ENCODE data around the gene CSF1R. TPM values are rescaled to one million over a fixed set of nuclear protein-coding genes. Genes with fewer than 3 reads are reported as not detected.

Gene CSF1R
- total and polyA plus RNA-seq, 2 of the 4 experiments (the other 2 are of a cell fraction) = 0.14 to 0.36 TPM

DNA sequence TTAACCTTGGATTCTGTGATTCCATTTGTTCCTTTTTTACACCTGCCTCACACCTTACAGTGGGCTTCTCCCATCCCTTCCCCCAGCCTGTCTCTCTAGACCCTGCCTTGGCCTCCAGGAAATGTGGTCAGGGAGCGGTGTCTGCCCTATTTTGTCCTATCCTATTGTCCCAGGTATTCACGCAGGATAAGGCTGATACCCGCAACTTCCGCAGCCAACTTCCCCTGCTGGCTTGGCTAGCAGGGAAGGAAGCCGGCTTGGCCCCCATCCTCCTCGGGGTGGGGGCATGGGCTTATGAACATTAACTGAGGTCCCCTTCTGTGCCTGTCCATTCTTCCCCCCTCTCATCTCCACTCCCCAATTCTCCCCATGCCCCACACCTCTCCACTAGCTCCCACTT is 3.5 kb downstream of the CSF1R start:
- Histone ChIP-seq H2BK15ac (ENCODE audit: low read depth, low read length) (no peak overlapping the region), H4K5ac (ENCODE audit: low read depth, low read length) (no peak overlapping the region), H3K27ac (ENCODE audit: insufficient read depth, low read length) (no peak overlapping the region), H3K9me1 (ENCODE audit: insufficient read depth, low read length) (peaks cover 3% of the 10 kb centered on the region; the same call in 1 of the 2 replicates), H3K9me3 (ENCODE audit: control insufficient read depth, insufficient read depth, low read length) (no peaks in the 10 kb centered on the region), H3K36me3 (ENCODE audit: control insufficient read depth, insufficient read depth, low read length) (no peaks in the 10 kb centered on the region), H2BK20ac (ENCODE audit: low read depth, low read length) (no peak overlapping the region), H2AK5ac (ENCODE audit: low read depth, low read length) (no peak overlapping the region), H3K4me3 (ENCODE audit: insufficient read depth, low read depth, low read length) (no peak overlapping the region), H3K27me3 (ENCODE audit: control insufficient read depth, insufficient read depth, low read length) (peaks cover 27% of the 10 kb centered on the region), H3K14ac (replicated peaks; ENCODE audit: low read depth, low read length) (no peak overlapping the region), H3K4me1 (ENCODE audit: control insufficient read depth, insufficient read depth, low read length) (peaks cover 4% of the 10 kb centered on the region; the same call in 1 of the 2 replicates), H2BK120ac (ENCODE audit: low read depth, low read length) (no peak overlapping the region), H3K18ac (ENCODE audit: low read depth, low read length) (no peak overlapping the region), H3K4ac (ENCODE audit: low read depth, low read length) (no peak overlapping the region), H2AFZ (replicated peaks; ENCODE audit: low read length, poor library complexity) (no peak overlapping the region), H3K9ac (ENCODE audit: low read depth, low read length) (no peak overlapping the region), H3K79me1 (ENCODE audit: low read depth in 1 of 2, low read length in 2 of 2) (no peaks in the 10 kb centered on the region), H3K56ac (ENCODE audit: extremely low read depth, insufficient read depth, low read length) (no peak overlapping the region), H4K8ac (ENCODE audit: low read depth in 2 of 2, low read length in 2 of 2) (no peak overlapping the region), H3K23ac (ENCODE audit: low read depth, low read length) (no peak overlapping the region), H4K91ac (ENCODE audit: insufficient read depth, low read depth, low read length) (no peak overlapping the region), H2AK9ac (replicated peaks; ENCODE audit: low read depth, low read length, poor library complexity) (no peak overlapping the region), H3K4me2 (ENCODE audit: low read depth, low read length) (no peak overlapping the region), H2BK5ac (ENCODE audit: low read depth, low read length, poor library complexity, severe bottlenecking) (no peak overlapping the region), H4K20me1 (ENCODE audit: insufficient read depth, low read length) (no peaks in the 10 kb centered on the region)
- intact Hi-C loops (cut with micrococcal nuclease) = no loop called here
- ChIA-PET CTCF (no interaction called here), POLR2A (ENCODE audit: unreplicated experiment) (no interaction called here)
- BruUV-seq (replicated peaks) = no TSS peak
- in situ Hi-C loops (cut with MboI; ENCODE audit: low sequenced_read_pairs) = no loop called here
- TF ChIP-seq, protein P1, sequence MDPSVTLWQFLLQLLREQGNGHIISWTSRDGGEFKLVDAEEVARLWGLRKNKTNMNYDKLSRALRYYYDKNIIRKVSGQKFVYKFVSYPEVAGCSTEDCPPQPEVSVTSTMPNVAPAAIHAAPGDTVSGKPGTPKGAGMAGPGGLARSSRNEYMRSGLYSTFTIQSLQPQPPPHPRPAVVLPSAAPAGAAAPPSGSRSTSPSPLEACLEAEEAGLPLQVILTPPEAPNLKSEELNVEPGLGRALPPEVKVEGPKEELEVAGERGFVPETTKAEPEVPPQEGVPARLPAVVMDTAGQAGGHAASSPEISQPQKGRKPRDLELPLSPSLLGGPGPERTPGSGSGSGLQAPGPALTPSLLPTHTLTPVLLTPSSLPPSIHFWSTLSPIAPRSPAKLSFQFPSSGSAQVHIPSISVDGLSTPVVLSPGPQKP (IDR thresholded peaks at IDR 0.05; ENCODE audit: borderline replicate concordance, low read depth, low read length) = no peak
- no peak for TF ChIP-seq RCOR1 (IDR thresholded peaks at IDR 0.05; ENCODE audit: insufficient replicate concordance, low read length)
- no peak for TF ChIP-seq RFX5 (IDR thresholded peaks at IDR 0.05; ENCODE audit: low read depth, low read length)
- TF ChIP-seq, protein P2, sequence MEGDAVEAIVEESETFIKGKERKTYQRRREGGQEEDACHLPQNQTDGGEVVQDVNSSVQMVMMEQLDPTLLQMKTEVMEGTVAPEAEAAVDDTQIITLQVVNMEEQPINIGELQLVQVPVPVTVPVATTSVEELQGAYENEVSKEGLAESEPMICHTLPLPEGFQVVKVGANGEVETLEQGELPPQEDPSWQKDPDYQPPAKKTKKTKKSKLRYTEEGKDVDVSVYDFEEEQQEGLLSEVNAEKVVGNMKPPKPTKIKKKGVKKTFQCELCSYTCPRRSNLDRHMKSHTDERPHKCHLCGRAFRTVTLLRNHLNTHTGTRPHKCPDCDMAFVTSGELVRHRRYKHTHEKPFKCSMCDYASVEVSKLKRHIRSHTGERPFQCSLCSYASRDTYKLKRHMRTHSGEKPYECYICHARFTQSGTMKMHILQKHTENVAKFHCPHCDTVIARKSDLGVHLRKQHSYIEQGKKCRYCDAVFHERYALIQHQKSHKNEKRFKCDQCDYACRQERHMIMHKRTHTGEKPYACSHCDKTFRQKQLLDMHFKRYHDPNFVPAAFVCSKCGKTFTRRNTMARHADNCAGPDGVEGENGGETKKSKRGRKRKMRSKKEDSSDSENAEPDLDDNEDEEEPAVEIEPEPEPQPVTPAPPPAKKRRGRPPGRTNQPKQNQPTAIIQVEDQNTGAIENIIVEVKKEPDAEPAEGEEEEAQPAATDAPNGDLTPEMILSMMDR (conservative IDR thresholded peaks at IDR 0.05; ENCODE audit: low read depth, low read length) = no peak
- TF ChIP-seq, protein P3, sequence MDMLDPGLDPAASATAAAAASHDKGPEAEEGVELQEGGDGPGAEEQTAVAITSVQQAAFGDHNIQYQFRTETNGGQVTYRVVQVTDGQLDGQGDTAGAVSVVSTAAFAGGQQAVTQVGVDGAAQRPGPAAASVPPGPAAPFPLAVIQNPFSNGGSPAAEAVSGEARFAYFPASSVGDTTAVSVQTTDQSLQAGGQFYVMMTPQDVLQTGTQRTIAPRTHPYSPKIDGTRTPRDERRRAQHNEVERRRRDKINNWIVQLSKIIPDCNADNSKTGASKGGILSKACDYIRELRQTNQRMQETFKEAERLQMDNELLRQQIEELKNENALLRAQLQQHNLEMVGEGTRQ (IDR thresholded peaks at IDR 0.05; ENCODE audit: low read depth, low read length) = no peak
- no peak for TF ChIP-seq FOS (IDR thresholded peaks at IDR 0.05; ENCODE audit: low read depth, low read length)
- no peak for TF ChIP-seq RAD21 (IDR thresholded peaks at IDR 0.05; ENCODE audit: low read length)
- TF ChIP-seq BHLHE40 (IDR thresholded peaks at IDR 0.05; ENCODE audit: low read depth, low read length) = no peak
- TF ChIP-seq MAZ (IDR thresholded peaks at IDR 0.05; ENCODE audit: borderline replicate concordance, low read depth, low read length) = no peak
- TF ChIP-seq CEBPB (IDR thresholded peaks at IDR 0.05; ENCODE audit: low read depth, low read length) = no peak
- no peak for TF ChIP-seq POLR2A (IDR thresholded peaks at IDR 0.05; ENCODE audit: low read depth, low read length)
- TF ChIP-seq NFE2L2 (IDR thresholded peaks at IDR 0.05; ENCODE audit: low read depth, low read length) = no peak
- WGBS, 2 experiments (ENCODE audit: extremely low coverage in 2 of 2, insufficient read length in 1 of 2) = no CpG with 5 or more reads among the region's 6 CpGs
- ATAC-seq (ENCODE audit: low read depth) = no peak
- dilution Hi-C loops (cut with HindIII; ENCODE audit: low sequenced_read_pairs, unreplicated experiment) = no loop called here
- no peak for DNase-seq
